Esophagus muscularis mucosa (tissue), 4 donors: ENCODE results near the gene ENG.

Experiments
- CTCF ChIP-seq, 3 experiments: fragments of 200-600 bp in 2 of 3; fragments of 450-650 bp in 1 of 3; sonication (generic) in 2 of 3; IDR thresholded peaks; one replicate each; pipeline ENCODE4 v1.5.1; 2017 to 2019; ENCODE audit warnings: antibody characterized with exemption in 3 of 3, mild to moderate bottlenecking in 2 of 3, moderate library complexity in 1 of 3
- EP300 ChIP-seq: sonication (generic); formaldehyde crosslinking; IDR thresholded peaks from one replicate; pipeline ENCODE4 v1.6.1; 2017; ENCODE audit warnings: antibody characterized with exemption
- POLR2A ChIP-seq: fragments of 450-650 bp; IDR thresholded peaks from one replicate; pipeline ENCODE4 v1.6.1; 2017; ENCODE audit warnings: antibody characterized with exemption, moderate library complexity, mild to moderate bottlenecking, low read depth

GRCh38 chr9:127850286-127850830 lies 4.1 kb downstream of the ENG start:
- TF ChIP-seq EP300 (no peak), CTCF (IDR thresholded peaks at IDR 0.05) (no peak), POLR2A (no peak)
